Mesenchymal stem cell (in vitro differentiated cells and primary cell): ENCODE data around the gene OSGEPL1.
A peak's percentile ranks its signal among the peaks of the same experiment; 100 is the strongest.
"Not testable (repeated sequence)": the region's sequence is repeated elsewhere in the genome, so short reads cannot be mapped to it uniquely, and the experiment has no call there.

ENCODE experiments used
- DNase-seq: peaks from one replicate; pipeline ENCODE4 v3.0.0-alpha.2; 2013
- H2AFZ ChIP-seq: one replicate; pipeline ENCODE4 v1.6.1; 2013; ENCODE audit warnings: low read depth, mild to moderate bottlenecking, control low read depth, inconsistent platforms, low read length, moderate library complexity
- H2AK5ac ChIP-seq: 2 replicates; pipeline ENCODE4 v1.6.1; 2013; ENCODE audit warnings: low read length, moderate library complexity, mild to moderate bottlenecking, inconsistent platforms; ENCODE audit not compliant: severe bottlenecking
- H2BK120ac ChIP-seq: one replicate; pipeline ENCODE4 v1.6.1; 2013; ENCODE audit warnings: low read depth, mild to moderate bottlenecking, inconsistent platforms, low read length, moderate library complexity
- H2BK12ac ChIP-seq, 2 experiments: one replicate each; pipeline ENCODE4 v1.6.1; 2013; ENCODE audit warnings: inconsistent platforms in 2 of 2, low read length in 2 of 2, mild to moderate bottlenecking in 2 of 2, moderate library complexity in 2 of 2, control low read depth in 1 of 2
- H2BK15ac ChIP-seq: one replicate; pipeline ENCODE4 v1.6.1; 2013; ENCODE audit warnings: mild to moderate bottlenecking, low read depth, inconsistent platforms; ENCODE audit not compliant: poor library complexity, severe bottlenecking
- H2BK5ac ChIP-seq: 2 replicates; pipeline ENCODE4 v1.6.1; 2013; ENCODE audit warnings: low read depth, mild to moderate bottlenecking, low read length, control low read depth, inconsistent platforms; ENCODE audit not compliant: poor library complexity, severe bottlenecking
- H3K14ac ChIP-seq, 2 experiments: one replicate each; pipeline ENCODE4 v1.6.1; 2013; ENCODE audit warnings: inconsistent platforms in 2 of 2, low read length in 2 of 2, control low read depth in 1 of 2, mild to moderate bottlenecking in 1 of 2, moderate library complexity in 1 of 2
- H3K18ac ChIP-seq, 2 experiments: one replicate each; pipeline ENCODE4 v1.6.1; 2013; ENCODE audit warnings: inconsistent platforms in 2 of 2, low read length in 2 of 2, control low read depth in 1 of 2, low read depth in 1 of 2, mild to moderate bottlenecking in 1 of 2
- H3K23ac ChIP-seq, 2 experiments: one replicate each; pipeline ENCODE4 v1.6.1; 2013; ENCODE audit warnings: inconsistent platforms in 2 of 2, low read length in 2 of 2, mild to moderate bottlenecking in 2 of 2, moderate library complexity in 2 of 2, control low read depth in 1 of 2
- H3K27ac ChIP-seq: 2 replicates; pipeline ENCODE4 v1.5.1; 2013; ENCODE audit warnings: mild to moderate bottlenecking, moderate library complexity, low read length, control low read depth, inconsistent platforms; ENCODE audit not compliant: poor library complexity, severe bottlenecking
- H3K27me3 ChIP-seq, 2 experiments: 2 replicates each; pipeline versions ENCODE4 v1.6.1 to v1.7.0; 2013; ENCODE audit warnings: low read length in 2 of 2, mild to moderate bottlenecking in 2 of 2, moderate library complexity in 2 of 2, control low read depth in 1 of 2, inconsistent platforms in 1 of 2; ENCODE audit not compliant: control insufficient read depth in 1 of 2, insufficient read depth in 1 of 2
- H3K36me3 ChIP-seq, 2 experiments: 2 replicates each; pipeline versions ENCODE4 v1.6.1 to v1.7.0; 2013; ENCODE audit warnings: low read length in 2 of 2, control low read depth in 1 of 2, inconsistent platforms in 1 of 2, low read depth in 1 of 2, mild to moderate bottlenecking in 1 of 2; ENCODE audit not compliant: insufficient read depth in 2 of 2, control insufficient read depth in 1 of 2
- H3K4ac ChIP-seq, 2 experiments: one replicate each; pipeline ENCODE4 v1.6.1; 2013; ENCODE audit warnings: inconsistent platforms in 2 of 2, low read length in 2 of 2, mild to moderate bottlenecking in 2 of 2, moderate library complexity in 2 of 2, control low read depth in 1 of 2, low read depth in 1 of 2
- H3K4me1 ChIP-seq: 2 replicates; pipeline ENCODE4 v1.6.1; 2013; ENCODE audit warnings: low read depth, low read length, control low read depth; ENCODE audit not compliant: control insufficient read depth, insufficient read depth
- H3K4me2 ChIP-seq: 2 replicates; pipeline ENCODE4 v1.6.1; 2013; ENCODE audit warnings: low read length, mild to moderate bottlenecking, inconsistent platforms; ENCODE audit not compliant: poor library complexity, severe bottlenecking
- H3K4me3 ChIP-seq, 2 experiments: 2 replicates each; pipeline versions ENCODE4 v1.5.1 to v1.7.0; 2013; ENCODE audit warnings: low read length in 2 of 2, mild to moderate bottlenecking in 2 of 2, control low read depth in 1 of 2, low read depth in 1 of 2; ENCODE audit not compliant: insufficient read depth in 1 of 2
- H3K79me1 ChIP-seq: replicated peaks from 2 replicates; pipeline ENCODE4 v1.6.1; 2013; ENCODE audit warnings: mild to moderate bottlenecking, control low read depth, low read length, inconsistent platforms; ENCODE audit not compliant: poor library complexity, severe bottlenecking
- H3K9ac ChIP-seq: 2 replicates; pipeline ENCODE4 v1.7.0; 2013; ENCODE audit warnings: mild to moderate bottlenecking, low read length, moderate library complexity
- H3K9me3 ChIP-seq: 2 replicates; pipeline ENCODE4 v1.7.0; 2013; ENCODE audit warnings: mild to moderate bottlenecking, low read length; ENCODE audit not compliant: control insufficient read depth
- H4K8ac ChIP-seq: one replicate; pipeline ENCODE4 v1.6.1; 2013; ENCODE audit warnings: inconsistent platforms, mild to moderate bottlenecking, low read length, moderate library complexity
- H4K91ac ChIP-seq: one replicate; pipeline ENCODE4 v1.6.1; 2013; ENCODE audit warnings: mild to moderate bottlenecking, low read length, inconsistent platforms
- WGBS: methylation state at CpG from one replicate; pipeline ENCODE4 v1.1.7; 2013; ENCODE audit warnings: mixed read lengths; 5-methylcytosine and 5-hydroxymethylcytosine counted together

The OSGEPL1 gene

DNA sequence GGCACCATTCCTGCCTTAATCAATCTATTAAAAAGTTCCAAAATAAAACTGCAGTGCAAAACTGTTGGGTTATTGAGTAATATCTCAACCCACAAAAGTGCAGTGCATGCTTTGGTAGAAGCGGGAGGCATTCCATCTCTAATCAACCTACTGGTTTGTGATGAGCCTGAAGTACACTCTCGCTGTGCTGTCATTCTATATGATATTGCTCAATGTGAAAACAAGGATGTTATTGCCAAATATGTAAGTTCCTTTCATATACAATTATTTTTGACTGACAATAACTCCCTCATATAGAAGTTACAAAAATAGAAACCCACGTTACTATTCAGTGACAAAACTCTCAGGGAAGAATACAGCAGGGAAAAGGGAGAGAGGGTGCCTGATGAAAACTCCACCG lies 43.0 kb downstream of the OSGEPL1 start:
- Histone ChIP-seq H3K14ac (no peak overlapping the region), H4K8ac (no peak overlapping the region), H4K91ac (no peak overlapping the region), H2AFZ (no peak overlapping the region), H3K9ac (no peak overlapping the region), H3K4me1 (no peaks in the 10 kb centered on the region), H3K18ac (no peak overlapping the region), H2BK15ac (no peak overlapping the region), H3K4me2 (no peak overlapping the region), H3K4me3 (no peak overlapping the region), H3K9me3 (no peaks in the 10 kb centered on the region), H3K27me3 (no peaks in the 10 kb centered on the region), H3K36me3 (no peaks in the 10 kb centered on the region), H2BK120ac (no peak overlapping the region), H3K79me1 (no peaks in the 10 kb centered on the region), H2BK5ac (no peak overlapping the region), H3K27ac (no peak overlapping the region), H3K23ac (no peak overlapping the region), H2BK12ac (no peak overlapping the region), H3K4ac (no peak overlapping the region), H2AK5ac (no peak overlapping the region)
- WGBS = 97% methylated on average over 3 of the region's 4 CpGs
- DNase-seq = no peak

DNA sequence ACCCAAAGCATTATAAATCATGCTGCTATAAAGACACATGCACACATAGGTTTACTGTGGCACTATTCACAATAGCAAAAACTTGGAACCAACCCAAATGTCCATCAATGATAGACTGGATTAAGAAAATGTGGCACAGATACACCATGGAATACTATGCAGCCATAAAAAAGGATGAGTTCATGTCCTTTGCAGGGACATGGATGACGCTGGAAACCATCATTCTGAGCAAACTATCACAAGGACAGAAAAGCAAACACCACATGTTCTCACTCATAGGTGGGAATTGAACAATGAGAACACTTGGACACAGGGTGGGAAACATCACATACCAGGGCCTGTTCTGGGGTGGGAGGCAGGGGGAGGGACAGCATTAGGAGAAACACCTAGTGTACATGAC lies 45.0 kb downstream of the OSGEPL1 start:
- H4K91ac ChIP-seq, H2BK5ac ChIP-seq, H3K4me1 ChIP-seq, H3K4me3 ChIP-seq, H3K9me3 ChIP-seq, DNase-seq, H3K14ac ChIP-seq, H2AK5ac ChIP-seq, H3K27me3 ChIP-seq, H3K79me1 ChIP-seq, H3K9ac ChIP-seq, H2BK120ac ChIP-seq, H3K4ac ChIP-seq, H3K36me3 ChIP-seq, H4K8ac ChIP-seq, H3K4me2 ChIP-seq, H2BK15ac ChIP-seq, H3K27ac ChIP-seq, H3K23ac ChIP-seq, H2AFZ ChIP-seq, H3K18ac ChIP-seq, H2BK12ac ChIP-seq: not testable (repeated sequence)
- no CpG with 5 or more reads among the region's 1 CpG for WGBS

DNA sequence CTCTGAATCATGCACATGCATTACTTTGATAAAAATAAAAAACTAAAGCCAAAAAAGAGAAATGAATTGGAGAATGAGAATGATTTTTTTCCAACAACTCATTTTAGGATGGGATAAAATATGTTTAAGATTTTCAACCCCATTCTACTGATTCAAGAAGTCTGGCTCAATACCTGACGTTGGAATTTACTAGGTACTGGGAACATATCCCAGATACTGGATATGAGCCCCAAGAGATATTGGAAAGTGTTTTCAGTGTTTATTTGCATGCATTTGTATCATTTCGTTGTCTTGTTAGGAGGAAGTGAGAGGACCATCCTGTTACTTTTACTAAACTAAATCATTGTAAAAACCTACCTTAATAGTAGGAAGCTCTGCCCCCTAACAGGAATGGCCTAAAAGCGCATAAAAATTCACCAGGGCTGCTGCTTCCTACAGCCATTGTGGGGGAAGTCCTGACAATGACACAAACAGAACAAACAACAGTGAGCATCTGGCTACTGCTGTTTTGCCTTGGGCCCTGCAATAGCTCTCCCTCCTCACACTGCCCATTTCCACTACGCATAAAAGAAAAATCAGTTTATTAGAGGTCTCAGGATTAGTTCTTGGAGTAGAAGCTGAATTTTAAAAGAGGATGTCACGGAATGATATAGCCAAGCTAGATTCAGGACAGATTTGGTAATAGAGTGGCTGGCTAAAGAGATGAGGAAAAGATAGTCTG lies 52.9 kb downstream of the OSGEPL1 start:
- no peak overlapping the region for H2BK120ac ChIP-seq
- DNase-seq = no peak
- H3K4ac ChIP-seq = no peak overlapping the region
- no peak overlapping the region for H4K8ac ChIP-seq
- no peaks in the 10 kb centered on the region for H3K79me1 ChIP-seq
- H3K27ac ChIP-seq = no peak overlapping the region
- H3K4me3 ChIP-seq = no peak overlapping the region
- H4K91ac ChIP-seq = no peak overlapping the region
- H3K4me1 ChIP-seq = no peaks in the 10 kb centered on the region
- no peak overlapping the region for H3K18ac ChIP-seq
- WGBS = 95% methylated on average over 5 of the region's 5 CpGs
- no peak overlapping the region for H2AK5ac ChIP-seq
- H3K23ac ChIP-seq = no peak overlapping the region
- no peak overlapping the region for H2BK5ac ChIP-seq
- no peak overlapping the region for H2AFZ ChIP-seq
- no peaks in the 10 kb centered on the region for H3K27me3 ChIP-seq
- peaks cover 0 to 20% of the 10 kb centered on the region in 2 experiments for H3K36me3 ChIP-seq
- H2BK12ac ChIP-seq = no peak overlapping the region
- H3K4me2 ChIP-seq = no peak overlapping the region
- no peak overlapping the region for H3K9ac ChIP-seq
- no peaks in the 10 kb centered on the region for H3K9me3 ChIP-seq
- H3K14ac ChIP-seq = no peak overlapping the region
- H2BK15ac ChIP-seq = no peak overlapping the region

DNA sequence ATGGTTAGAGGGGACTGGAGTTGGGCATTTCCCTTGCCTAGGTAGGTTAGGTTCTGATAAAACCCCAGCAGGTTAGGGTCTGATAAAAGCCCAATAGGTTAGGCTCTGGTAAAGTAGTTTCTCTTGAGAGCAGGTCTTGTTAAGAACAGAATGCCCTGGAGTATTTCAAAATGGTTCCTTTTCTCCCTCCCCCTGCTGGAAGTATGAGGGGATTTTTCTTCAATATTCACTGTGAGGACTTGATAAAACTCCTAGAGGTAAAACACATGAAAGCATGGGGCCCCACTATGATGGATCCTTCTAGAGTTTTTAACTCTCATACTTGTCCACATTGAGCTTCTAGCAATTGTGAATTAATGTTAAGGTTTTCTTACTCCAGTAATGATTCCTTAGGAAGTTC lies 60.5 kb downstream of the OSGEPL1 start:
- Histone ChIP-seq H3K4me1 (peaks cover 1% of the 10 kb centered on the region), H4K91ac (no peak overlapping the region), H3K4ac (no peak overlapping the region), H2BK120ac (no peak overlapping the region), H3K4me2 (no peak overlapping the region), H3K9ac (no peak overlapping the region), H3K14ac (no peak overlapping the region), H3K36me3 (peaks cover 0 to 19% of the 10 kb centered on the region in 2 experiments), H2BK15ac (no peak overlapping the region), H3K27ac (no peak overlapping the region), H3K23ac (no peak overlapping the region), H2AFZ (no peak overlapping the region), H3K4me3 (no peak overlapping the region), H2BK12ac (no peak overlapping the region), H4K8ac (peak overlapping the region; percentile 19), H2AK5ac (no peak overlapping the region), H3K79me1 (no peaks in the 10 kb centered on the region), H3K9me3 (no peaks in the 10 kb centered on the region), H3K27me3 (no peaks in the 10 kb centered on the region), H2BK5ac (no peak overlapping the region), H3K18ac (no peak overlapping the region)
- DNase-seq = peak; percentile 33
